GM21367 (cell line): Measurements from ENCODE around the gene DLL4.

Experiments used
- ATAC-seq: cut with Tn5 transposase; IDR thresholded peaks from one replicate; pipeline ENCODE4 v1.9.1; 2021; ENCODE audit not compliant: unreplicated experiment

DLL4 gene

GRCh38 chr15:40928821-40929659 is at the start of gene DLL4:
Gene DLL4, plus strand, starts transcription at chr15:40929340. Its CDS starts 329 bp downstream, at chr15:40929669.
- no peak for ATAC-seq

DNA sequence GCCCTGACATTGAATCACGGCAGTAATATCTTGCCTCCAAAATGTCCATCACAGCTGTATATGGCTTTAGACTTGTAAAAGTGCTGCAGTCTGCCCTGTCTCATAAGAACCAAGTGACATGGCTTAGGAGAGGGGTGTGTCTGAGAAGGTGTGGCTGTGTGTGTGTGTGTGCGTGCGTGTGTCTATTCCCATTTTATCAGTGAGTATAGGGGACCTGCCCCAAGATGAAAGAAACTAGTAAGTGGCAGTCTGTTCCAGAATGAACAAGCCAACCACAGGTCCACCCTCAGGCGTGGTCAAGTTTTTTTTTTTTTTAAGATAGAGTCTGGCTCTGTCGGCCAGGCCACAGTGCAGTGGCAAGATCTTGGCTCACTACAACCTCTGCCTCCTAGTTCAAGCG is 49.5 kb upstream of the DLL4 start:
- no peak for ATAC-seq

GRCh38 chr15:40881351-40881750 is 47.8 kb upstream of the DLL4 start:
- ATAC-seq, result no peak

GRCh38 chr15:40886586-40886985 is 42.6 kb upstream of the DLL4 start:
- ATAC-seq, result no peak

- ATAC-seq, result no peak
Measured at GRCh38 chr15:40889112-40889511, 40.0 kb upstream of the DLL4 start.

DNA sequence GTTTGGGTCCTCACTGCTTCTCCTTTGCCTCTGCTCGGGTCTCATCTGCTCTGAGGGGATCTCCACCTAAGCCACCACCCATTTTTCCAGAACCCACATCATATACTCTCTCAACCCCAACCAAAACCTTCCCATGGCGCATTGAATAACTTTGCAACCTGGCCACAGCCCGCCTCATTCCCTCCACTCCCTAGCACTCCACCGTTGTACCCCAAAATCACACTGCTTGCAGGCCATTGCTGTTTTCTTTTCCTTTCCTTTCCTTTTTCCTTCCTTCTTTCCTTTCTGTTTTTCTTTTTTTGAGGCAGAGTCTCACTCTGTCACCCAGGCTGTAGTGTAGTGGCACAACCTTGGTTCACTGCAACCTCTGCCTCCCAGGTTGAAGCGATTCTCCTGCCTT is 38.0 kb upstream of the DLL4 start:
- ATAC-seq, result no peak

DNA sequence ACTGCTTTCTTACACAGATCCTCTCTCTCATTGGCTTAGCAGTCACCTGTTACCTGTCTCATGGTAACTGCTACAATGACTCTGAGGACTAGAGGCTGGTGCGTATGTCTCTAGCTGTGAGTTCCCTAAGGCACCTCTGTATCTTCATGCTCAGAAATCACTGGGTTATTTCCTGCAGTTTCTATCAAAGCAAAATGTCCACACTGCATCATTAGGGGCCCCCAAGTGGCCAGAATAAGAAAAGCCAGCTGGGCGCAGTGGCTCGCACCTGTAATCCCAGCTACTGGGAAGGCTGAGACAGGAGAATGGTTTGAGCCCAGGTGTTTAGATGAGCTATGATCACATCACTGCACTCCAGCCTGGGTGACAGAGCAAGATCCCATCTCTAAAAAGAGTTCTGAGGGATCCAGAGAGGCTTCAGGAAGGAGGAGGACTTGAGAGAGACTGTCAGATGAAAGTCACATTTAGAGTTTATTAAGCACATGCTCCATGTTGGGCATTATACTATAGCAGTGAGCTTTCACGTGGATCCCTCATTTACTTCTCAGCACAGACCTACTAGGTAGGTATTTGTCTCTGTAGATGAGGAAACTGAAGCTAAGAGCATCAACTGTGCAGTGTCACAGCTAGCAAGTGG is 37.2 kb upstream of the DLL4 start:
- no peak for ATAC-seq

- ATAC-seq, result no peak
Measured at GRCh38 chr15:40892447-40893012, 36.6 kb upstream of the DLL4 start.

DNA sequence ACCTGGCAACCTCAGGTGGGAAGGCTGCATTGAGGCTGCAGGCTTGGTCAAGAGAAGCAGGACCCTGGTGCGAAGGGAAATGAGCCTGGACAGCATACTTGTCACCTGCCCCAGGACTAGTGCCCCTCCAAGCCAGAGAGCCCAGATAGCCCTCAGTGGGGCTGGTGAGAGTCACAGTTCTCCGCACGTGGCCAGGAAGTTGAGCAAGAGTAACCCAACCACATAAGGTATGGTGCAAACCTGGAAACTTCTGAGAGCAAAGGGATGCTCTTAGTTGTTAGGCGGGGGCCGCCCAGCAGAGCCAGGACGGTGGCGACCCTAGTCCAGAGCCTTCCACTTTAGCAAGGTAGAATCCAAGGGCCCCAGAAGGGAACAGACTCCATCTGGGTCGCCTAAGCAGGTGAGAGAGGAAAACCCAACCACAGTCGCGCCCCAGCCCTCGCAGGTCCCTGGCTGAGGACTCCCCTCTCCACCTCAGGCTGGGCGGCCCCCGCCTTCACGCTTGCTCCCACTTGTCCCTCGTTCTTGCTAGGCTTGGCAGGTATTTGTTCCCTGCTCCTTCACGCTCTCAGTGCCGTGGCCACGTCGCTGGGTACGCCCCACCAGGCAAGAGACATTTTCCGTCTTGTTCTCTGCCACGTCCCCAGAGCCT is 36.0 kb upstream of the DLL4 start:
- no peak for ATAC-seq

DNA sequence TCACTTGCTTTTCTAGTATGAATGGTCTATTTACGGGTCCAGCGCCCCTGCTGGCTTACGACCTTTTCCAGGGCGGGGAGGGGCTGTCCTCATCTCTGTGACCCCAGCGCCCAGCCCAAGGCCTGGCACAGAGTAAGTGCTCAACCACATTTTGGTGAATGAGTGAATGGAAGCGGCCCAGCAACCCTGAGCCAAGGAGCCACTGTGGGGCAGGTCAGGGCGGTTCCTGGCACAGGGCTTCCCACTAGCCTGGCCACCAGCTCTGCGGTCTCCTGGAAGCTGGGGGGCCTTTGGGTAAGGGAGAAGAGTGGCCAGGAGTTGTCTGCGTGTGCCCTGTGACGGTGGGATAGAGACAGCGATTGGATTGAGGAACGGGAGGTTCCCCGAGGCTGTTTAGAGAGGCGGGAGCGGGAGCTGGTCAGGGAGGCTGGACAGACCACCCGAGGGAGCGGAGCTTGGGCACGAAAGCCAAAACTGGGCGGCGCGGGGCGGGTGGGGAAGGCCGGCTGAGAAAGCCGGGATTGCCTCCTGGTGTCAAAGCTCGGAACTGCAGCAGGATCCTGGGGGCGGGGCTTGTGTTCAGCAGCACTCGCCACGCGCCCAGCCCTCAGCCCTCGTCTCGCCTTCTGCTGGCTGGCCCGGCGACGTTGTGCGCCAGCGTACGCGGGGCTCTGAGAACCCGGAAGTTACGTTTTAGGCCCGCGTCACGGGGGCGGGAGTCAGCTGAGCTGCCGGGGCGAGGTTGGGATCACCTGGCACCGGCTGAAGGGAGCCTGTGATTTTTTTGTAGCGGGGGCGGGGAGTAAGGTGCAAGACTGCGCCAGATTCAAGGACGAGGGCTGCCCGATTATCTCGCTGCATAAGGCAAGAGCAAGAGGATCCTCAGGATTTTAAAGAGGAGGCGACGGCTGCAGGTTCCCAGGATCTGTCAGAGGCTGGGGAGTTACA is 35.1 kb upstream of the DLL4 start, which contains the start of gene VPS18:
TSS of gene VPS18 (plus strand) at position 718 of the 948 bp plus-strand sequence. CDS start 319 bp downstream, outside the sequence.
- ATAC-seq, result peak; percentile 62

DNA sequence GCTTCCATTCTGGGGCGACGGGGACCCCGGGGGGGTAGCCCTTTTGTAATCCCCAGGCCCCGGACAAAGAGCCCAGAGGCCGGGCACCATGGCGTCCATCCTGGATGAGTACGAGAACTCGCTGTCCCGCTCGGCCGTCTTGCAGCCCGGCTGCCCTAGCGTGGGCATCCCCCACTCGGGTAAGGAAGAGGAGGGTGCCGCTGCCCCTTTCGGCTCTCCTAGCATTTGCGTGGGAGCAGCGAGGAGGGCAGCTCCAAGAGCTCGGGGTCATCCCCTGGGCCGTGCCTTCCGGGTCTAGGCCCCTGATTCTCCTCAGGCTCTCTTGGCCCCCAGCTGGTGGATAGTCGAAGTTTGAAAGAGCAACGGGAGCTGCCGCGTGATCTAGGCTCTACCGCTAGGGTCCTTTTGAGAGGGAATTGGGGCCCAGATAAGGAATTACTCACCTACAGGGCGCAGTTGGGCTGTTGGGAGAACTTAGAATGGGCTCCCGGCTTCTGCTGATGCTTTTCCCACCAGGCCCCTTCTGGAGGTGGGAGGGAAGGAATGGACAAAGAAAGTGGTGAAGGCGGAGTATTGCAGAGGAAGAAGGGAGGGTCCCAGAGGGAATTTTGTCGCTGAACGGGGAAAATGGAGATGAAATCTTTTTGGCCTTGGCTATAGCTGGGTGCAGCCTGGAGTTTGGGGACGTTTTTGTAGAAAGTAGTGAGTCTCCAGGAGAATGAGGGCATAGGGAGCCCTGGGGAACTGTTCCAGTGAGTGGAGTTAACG is 34.3 kb upstream of the DLL4 start:
- no peak for ATAC-seq

- no peak for ATAC-seq
Measured at GRCh38 chr15:40899536-40900207, 29.5 kb upstream of the DLL4 start.

GRCh38 chr15:40900256-40901052 is 28.7 kb upstream of the DLL4 start:
- ATAC-seq, result no peak

GRCh38 chr15:40901053-40901443 is 28.1 kb upstream of the DLL4 start:
- ATAC-seq, result no peak

DNA sequence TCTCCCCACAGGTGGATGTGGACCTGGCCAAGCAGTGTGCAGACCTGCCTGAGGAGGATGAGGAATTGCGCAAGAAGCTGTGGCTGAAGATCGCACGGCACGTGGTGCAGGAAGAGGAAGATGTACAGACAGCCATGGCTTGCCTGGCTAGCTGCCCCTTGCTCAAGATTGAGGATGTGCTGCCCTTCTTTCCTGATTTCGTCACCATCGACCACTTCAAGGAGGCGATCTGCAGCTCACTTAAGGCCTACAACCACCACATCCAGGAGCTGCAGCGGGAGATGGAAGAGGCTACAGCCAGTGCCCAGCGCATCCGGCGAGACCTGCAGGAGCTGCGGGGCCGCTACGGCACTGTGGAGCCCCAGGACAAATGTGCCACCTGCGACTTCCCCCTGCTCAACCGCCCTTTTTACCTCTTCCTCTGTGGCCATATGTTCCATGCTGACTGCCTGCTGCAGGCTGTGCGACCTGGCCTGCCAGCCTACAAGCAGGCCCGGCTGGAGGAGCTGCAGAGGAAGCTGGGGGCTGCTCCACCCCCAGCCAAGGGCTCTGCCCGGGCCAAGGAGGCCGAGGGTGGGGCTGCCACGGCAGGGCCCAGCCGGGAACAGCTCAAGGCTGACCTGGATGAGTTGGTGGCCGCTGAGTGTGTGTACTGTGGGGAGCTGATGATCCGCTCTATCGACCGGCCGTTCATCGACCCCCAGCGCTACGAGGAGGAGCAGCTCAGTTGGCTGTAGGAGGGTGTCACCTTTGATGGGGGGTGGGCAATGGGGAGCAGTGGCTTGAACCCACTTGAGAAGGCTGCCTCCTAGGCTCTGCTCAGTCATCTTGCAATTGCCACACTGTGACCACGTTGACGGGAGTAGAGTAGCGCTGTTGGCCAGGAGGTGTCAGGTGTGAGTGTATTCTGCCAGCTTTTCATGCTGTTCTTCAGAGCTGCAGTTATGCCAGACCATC is 26.3 kb upstream of the DLL4 start:
- ATAC-seq, result no peak

DNA sequence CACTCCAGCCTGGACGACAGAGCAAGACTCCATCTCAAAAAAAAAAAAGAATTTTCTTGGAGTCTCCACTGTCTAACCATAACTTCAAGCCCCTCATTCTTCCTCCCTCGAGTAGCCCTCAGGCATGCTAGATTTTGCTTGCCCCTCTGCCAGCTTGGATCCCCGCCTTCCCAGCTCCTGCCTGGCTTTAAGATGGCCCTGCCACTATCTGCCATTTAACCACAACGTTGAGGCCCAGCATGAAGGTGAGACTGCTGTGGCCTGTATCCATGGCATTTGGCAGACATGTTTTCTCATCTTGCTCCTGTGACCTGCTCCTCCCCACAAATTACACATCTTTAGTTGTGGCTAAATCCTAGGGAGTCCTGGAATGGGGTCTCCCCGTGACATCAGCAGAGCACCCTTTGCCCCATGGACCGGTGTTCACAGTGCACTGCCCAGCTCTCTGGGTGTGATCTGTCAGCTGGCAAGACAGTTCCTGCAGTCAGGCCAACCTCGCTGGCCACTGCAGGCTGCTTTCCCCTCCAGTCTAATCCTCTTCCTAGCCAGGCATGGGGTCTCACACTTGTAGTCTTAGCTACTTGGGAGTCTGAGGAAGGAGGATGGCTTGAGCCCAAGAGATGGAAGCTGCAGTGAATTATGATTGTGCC is 24.5 kb upstream of the DLL4 start:
- ATAC-seq, result no peak
